Common myeloid progenitor, CD34-positive (primary cell): ENCODE measurements around the gene DGCR8.
"Not testable (repeated sequence)": the region's sequence is repeated elsewhere in the genome, so short reads cannot be mapped to it uniquely, and the experiment has no call there.

Experiments
- CTCF ChIA-PET: fragments of 350-600 bp; sonication (Branson Sonifier 250); formaldehyde crosslinking; loops from one replicate; lab custom pipeline; 2021; ENCODE audit warnings: antibody characterized with exemption; lab: Charles Lee
- POLR2A ChIA-PET: fragments of 350-600 bp; sonication (Branson Sonifier 250); formaldehyde crosslinking; loops from one replicate; lab custom pipeline; 2021; ENCODE audit warnings: antibody characterized with exemption; lab: Charles Lee
- DNase-seq, 3 donors: peaks; one replicate each; pipeline versions ENCODE4 v3.0.0 to v3.0.0-alpha.2; 2013
- H3K27ac ChIP-seq, 2 experiments: 1 replicate in 1 of 2; 2 replicates in 1 of 2; pipeline ENCODE4 v1.7.0; 2013; ENCODE audit warnings: inconsistent platforms in 2 of 2, low read length in 2 of 2, mild to moderate bottlenecking in 2 of 2, low read depth in 1 of 2, moderate library complexity in 1 of 2; ENCODE audit not compliant: severe bottlenecking in 2 of 2, insufficient read depth in 1 of 2, poor library complexity in 1 of 2
- H3K27me3 ChIP-seq, 5 experiments: replicated peaks in 2 of 5; 1 replicate in 3 of 5; 2 replicates in 2 of 5; pipeline versions ENCODE4 v1.6.1 to v1.7.0; 2013; ENCODE audit warnings: low read length in 4 of 5, mild to moderate bottlenecking in 2 of 5, moderate library complexity in 2 of 5, inconsistent platforms in 1 of 5; ENCODE audit not compliant: insufficient read depth in 5 of 5, control insufficient read depth in 4 of 5
- H3K36me3 ChIP-seq, 4 experiments: 1 replicate in 2 of 4; 2 replicates in 2 of 4; pipeline versions ENCODE4 v1.6.1 to v1.7.0; 2013; ENCODE audit warnings: low read length in 3 of 4, control low read depth in 1 of 4, mild to moderate bottlenecking in 1 of 4; ENCODE audit not compliant: control insufficient read depth in 4 of 4, insufficient read depth in 4 of 4
- H3K4me1 ChIP-seq, 4 experiments: 1 replicate in 3 of 4; 2 replicates in 1 of 4; pipeline versions ENCODE4 v1.6.1 to v1.7.1; 2013; ENCODE audit warnings: low read length in 3 of 4, mild to moderate bottlenecking in 3 of 4, control low read depth in 1 of 4, inconsistent platforms in 1 of 4, moderate library complexity in 1 of 4; ENCODE audit not compliant: control insufficient read depth in 4 of 4, insufficient read depth in 4 of 4; ENCODE audit errors: control extremely low read depth in 1 of 4
- H3K4me3 ChIP-seq, 7 experiments: 1 replicate in 4 of 7; 2 replicates in 3 of 7; pipeline versions ENCODE4 v1.5.1 to v1.7.0; 2013; ENCODE audit warnings: mild to moderate bottlenecking in 7 of 7, low read length in 6 of 7, moderate library complexity in 6 of 7, inconsistent platforms in 2 of 7, low read depth in 2 of 7, control low read depth in 1 of 7; ENCODE audit not compliant: insufficient read depth in 4 of 7, control insufficient read depth in 1 of 7; ENCODE audit errors: extremely low read depth in 1 of 7
- H3K9me3 ChIP-seq, 5 experiments: 1 replicate in 4 of 5; 2 replicates in 1 of 5; pipeline versions ENCODE4 v1.6.1 to v1.7.1; 2013; ENCODE audit warnings: low read length in 4 of 5, mild to moderate bottlenecking in 2 of 5, inconsistent platforms in 1 of 5, low read depth in 1 of 5, moderate library complexity in 1 of 5; ENCODE audit not compliant: control insufficient read depth in 4 of 5, insufficient read depth in 2 of 5; ENCODE audit errors: control extremely low read depth in 1 of 5
- WGBS: methylation state at CpG from one replicate; pipeline ENCODE4 v1.1.5; 2013; ENCODE audit not compliant: insufficient coverage; 5-methylcytosine and 5-hydroxymethylcytosine counted together

Gene DGCR8

DNA sequence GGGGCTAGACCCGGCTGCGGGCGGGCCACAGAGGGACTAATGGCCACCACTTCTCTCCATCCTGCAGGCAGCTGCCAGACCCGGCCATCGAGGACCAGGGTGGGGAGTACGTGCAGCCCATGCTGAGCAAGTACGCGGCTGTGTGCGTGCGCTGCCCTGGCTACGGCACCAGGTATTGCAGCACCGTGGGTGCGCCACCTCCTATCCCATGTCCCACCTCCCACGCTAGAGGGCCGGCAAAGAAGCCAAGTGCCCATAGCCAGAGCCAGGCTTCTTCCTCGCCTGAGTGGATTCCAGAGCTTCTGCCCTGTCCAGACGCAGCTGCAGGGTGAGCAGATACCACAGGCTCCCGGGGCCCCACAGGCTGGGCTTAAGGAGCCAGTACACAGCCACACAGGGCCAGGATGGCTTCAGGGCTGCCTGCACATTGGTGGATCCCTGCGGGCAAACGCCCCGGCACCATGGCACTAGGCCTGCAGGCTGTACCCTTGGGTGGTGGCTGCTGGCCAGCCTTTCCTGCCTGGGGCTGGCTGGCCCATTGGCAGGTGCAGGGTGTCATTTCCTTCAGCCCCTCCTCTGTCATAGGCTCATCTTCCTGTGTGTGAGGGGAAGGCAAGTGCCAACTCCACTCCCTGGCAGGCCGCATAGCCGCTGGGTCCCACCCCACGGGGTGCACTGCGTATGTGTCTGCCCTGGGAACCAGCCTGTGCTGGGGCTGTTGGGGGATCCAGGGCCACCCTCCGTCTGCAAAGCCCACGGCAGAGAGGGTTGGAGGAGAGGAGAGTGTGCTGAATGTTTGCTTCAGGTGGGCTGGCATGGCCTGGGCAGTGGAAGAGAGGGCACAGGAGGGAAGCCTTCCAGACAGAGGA lies 16.5 kb upstream of the DGCR8 start:
- CTCF ChIA-PET, result interaction anchor here (1.5 kb wide), 1 partner anchor 18 kb away, joined by 5 read pairs; no protein-coding TSS in a partner anchor
- WGBS, result 93% methylated on average over 23 of the region's 27 CpGs
- H3K36me3 ChIP-seq, result peaks cover 2 to 54% (median 29%) of the 10 kb centered on the region in 4 experiments
- DNase-seq, result no peak
- H3K4me1 ChIP-seq, result peaks cover 0 to 8% (median 0%) of the 10 kb centered on the region in 4 experiments
- no peaks in the 10 kb centered on the region for H3K9me3 ChIP-seq
- no peaks in the 10 kb centered on the region for H3K27me3 ChIP-seq
- POLR2A ChIA-PET, result no interaction called here
- H3K27ac ChIP-seq, result no peak overlapping the region
- H3K4me3 ChIP-seq, result no peak overlapping the region

DNA sequence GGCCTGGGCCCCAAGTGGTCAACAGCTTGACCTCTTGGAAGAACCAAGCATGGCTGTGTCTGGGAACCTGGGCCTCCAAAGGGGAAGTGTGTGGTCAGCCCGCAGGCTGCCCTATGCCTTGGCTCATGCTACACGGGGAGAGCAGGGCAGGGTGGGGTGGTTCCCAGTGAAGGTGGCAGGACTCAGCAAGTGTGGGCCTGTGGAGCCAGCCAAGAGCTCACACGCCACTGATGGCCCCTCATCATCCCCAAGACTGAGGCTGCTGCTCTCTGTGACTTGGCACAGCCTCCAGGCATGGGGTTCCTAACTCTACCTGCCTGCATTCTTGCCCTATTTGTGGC lies 15.9 kb upstream of the DGCR8 start:
- Histone ChIP-seq H3K4me3 (no peak overlapping the region), H3K27me3 (no peaks in the 10 kb centered on the region), H3K9me3 (no peaks in the 10 kb centered on the region), H3K27ac (no peak overlapping the region), H3K4me1 (peaks cover 0 to 8% (median 0%) of the 10 kb centered on the region in 4 experiments), H3K36me3 (peaks cover 2 to 51% (median 27%) of the 10 kb centered on the region in 4 experiments)
- ChIA-PET CTCF (no interaction called here), POLR2A (no interaction called here)
- WGBS, result 92% methylated on average over 2 of the region's 3 CpGs
- DNase-seq, result no peak

- no peak overlapping the region for H3K27ac ChIP-seq
- no peak overlapping the region for H3K4me3 ChIP-seq
- peaks cover 0 to 8% (median 0%) of the 10 kb centered on the region in 4 experiments for H3K4me1 ChIP-seq
- 93% methylated on average over 16 of the region's 18 CpGs for WGBS
- no peaks in the 10 kb centered on the region for H3K27me3 ChIP-seq
- DNase-seq, result no peak
- POLR2A ChIA-PET, result no interaction called here
- no peaks in the 10 kb centered on the region for H3K9me3 ChIP-seq
- CTCF ChIA-PET, result no interaction called here
- H3K36me3 ChIP-seq, result peaks cover 2 to 48% (median 27%) of the 10 kb centered on the region in 4 experiments
Measured at GRCh38 chr22:20064545-20065262, 15.3 kb upstream of the DGCR8 start.

DNA sequence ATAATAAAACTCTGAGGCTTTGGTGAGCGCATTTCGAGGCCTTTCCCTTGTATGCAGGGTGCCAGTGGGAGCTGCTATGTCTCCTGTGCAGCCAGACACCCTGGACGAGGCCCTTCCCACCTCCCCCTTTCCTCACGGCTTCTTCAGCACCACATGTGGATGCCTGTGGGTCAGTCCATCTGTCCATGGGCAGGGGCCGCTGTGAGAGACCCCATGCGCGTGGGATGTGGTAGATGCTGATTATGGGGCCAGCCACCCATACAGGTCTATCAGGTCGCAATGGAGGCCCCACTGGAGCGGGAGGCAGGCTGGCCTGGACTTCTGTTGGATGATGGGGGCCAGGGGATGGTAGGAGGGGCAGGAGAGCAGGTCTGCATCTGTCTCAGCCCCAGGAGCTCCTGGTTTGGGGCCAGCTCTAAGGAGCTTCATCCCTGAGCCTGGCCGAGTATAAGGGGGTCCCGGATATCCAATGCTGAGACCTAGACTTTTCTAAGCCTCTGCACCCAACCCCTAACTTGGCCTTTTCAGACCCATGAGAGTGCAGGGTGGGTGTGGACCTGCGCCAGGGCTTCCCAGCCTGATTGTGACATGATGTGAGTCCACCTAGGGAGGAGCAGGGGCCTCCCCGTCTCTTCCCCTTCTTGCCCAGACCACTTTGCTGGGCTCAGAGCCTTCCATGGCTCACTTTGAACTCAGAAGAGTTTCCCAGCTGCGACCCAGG lies 14.0 kb upstream of the DGCR8 start:
- POLR2A ChIA-PET, result no interaction called here
- Histone ChIP-seq H3K4me3 (no peak overlapping the region), H3K4me1 (peaks cover 0 to 8% (median 0%) of the 10 kb centered on the region in 4 experiments), H3K36me3 (peaks cover 2 to 43% (median 23%) of the 10 kb centered on the region in 4 experiments), H3K27me3 (no peaks in the 10 kb centered on the region), H3K27ac (no peak overlapping the region), H3K9me3 (no peaks in the 10 kb centered on the region)
- CTCF ChIA-PET, result no interaction called here
- 97% methylated on average over 14 of the region's 14 CpGs for WGBS
- DNase-seq, result no peak

GRCh38 chr22:20066617-20067383 lies 13.2 kb upstream of the DGCR8 start:
- no peak for DNase-seq
- CTCF ChIA-PET, result interaction anchor here (1.1 kb wide), 1 partner anchor 116 kb away, joined by 3 read pairs; no protein-coding TSS in a partner anchor
- H3K4me1 ChIP-seq, result peaks cover 0 to 8% (median 0%) of the 10 kb centered on the region in 4 experiments
- peaks cover 2 to 36% (median 20%) of the 10 kb centered on the region in 4 experiments for H3K36me3 ChIP-seq
- H3K4me3 ChIP-seq, result no peak overlapping the region
- POLR2A ChIA-PET, result interaction anchor here (0.6 kb wide), 1 partner anchor 71 kb away, joined by 5 read pairs; no protein-coding TSS in a partner anchor
- 95% methylated on average over 6 of the region's 11 CpGs for WGBS
- H3K27me3 ChIP-seq, result no peaks in the 10 kb centered on the region
- H3K27ac ChIP-seq, result no peak overlapping the region
- H3K9me3 ChIP-seq, result no peaks in the 10 kb centered on the region

GRCh38 chr22:20067384-20067682 lies 12.7 kb upstream of the DGCR8 start:
- 100% methylated on average over 3 of the region's 3 CpGs for WGBS
- CTCF ChIA-PET, result interaction anchor here (1.0 to 1.1 kb wide), 2 partner anchors 9 to 117 kb away, joined by 3 read pairs; no protein-coding TSS in a partner anchor

More at GRCh38 chr22:20067384-20067682, 12.7 kb upstream of the DGCR8 start:
- POLR2A ChIA-PET, result interaction anchor here (0.6 kb wide), 1 partner anchor 72 kb away, joined by 5 read pairs; no protein-coding TSS in a partner anchor
- H3K4me3 ChIP-seq, H3K4me1 ChIP-seq, DNase-seq, H3K9me3 ChIP-seq, H3K27ac ChIP-seq, H3K27me3 ChIP-seq: not testable (repeated sequence)
- H3K36me3 ChIP-seq, result peaks cover 2 to 30% (median 17%) of the 10 kb centered on the region in 4 experiments
